ENCODE results near the gene MAML2. TPM values are rescaled to one million over a fixed set of nuclear protein-coding genes. Genes with fewer than 3 reads are reported as not detected.

The MAML2 gene
- total RNA-seq, 1 donor from 2014 or later, result 11.8 TPM

DNA sequence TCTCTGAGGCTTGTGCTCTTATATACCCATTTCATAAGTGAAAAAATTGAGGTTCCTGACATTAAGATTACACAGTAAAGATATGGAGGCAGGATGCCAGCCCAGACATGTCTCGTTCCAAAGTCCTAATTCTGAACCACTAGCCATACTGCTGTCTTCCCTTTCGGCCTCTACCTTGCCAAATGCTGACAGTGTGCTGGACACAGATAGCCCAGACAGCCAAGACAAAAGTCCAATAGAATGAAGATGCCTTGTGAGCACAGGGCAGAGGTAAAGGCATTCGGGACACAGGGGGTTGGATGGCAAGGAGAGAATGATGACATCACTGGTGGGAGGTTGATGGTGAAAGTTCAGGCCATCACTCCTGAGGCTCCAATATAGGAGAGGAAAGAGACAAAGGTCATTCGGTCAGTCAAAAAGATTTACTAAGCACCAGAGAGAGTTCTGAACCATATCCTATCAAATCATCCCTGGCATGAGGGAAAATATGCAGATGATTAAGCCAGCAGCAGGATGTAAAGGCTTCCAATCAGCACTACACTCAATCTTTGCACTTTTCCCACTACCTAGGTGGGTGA is 245.1 kb downstream of the MAML2 start:
- Mint-ChIP-seq H3K27ac (no peak overlapping the region), H3K27me3 (ENCODE audit: low read depth) (no peaks in the 10 kb centered on the region), H3K4me1 (ENCODE audit: low read depth) (peaks cover 6% of the 10 kb centered on the region)

DNA sequence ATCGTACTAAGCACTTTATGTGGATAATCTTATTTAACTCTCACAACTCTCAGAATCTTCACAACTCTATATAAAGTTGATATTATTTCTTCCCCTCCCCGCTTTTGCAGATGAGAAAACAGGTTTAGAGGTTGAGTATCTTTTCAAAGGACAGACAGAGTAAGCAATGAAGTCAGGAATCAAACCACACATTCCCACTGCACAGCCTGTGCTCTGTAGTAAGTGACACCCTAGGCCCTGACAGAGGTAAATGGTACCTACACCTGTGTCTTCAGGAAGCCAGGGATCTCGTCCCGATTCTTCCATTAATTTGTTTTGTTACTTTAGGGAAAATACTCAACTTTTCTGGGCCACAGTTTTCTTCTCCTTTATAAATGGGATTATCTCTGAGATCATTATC is 246.6 kb downstream of the MAML2 start:
- intact Hi-C loops (cut with micrococcal nuclease), result no loop called here
- H3K27ac Mint-ChIP-seq, result no peak overlapping the region
- no peak for DNase-seq (ENCODE audit: low spot score)
- H3K36me3 Mint-ChIP-seq (ENCODE audit: low read depth), result peaks cover 19% of the 10 kb centered on the region
- H3K4me1 Mint-ChIP-seq (ENCODE audit: low read depth), result peaks cover 13% of the 10 kb centered on the region
- no peak overlapping the region for H3K4me3 Mint-ChIP-seq (ENCODE audit: low read depth)
- H3K9me3 Mint-ChIP-seq, result no peaks in the 10 kb centered on the region
- no peaks in the 10 kb centered on the region for H3K27me3 Mint-ChIP-seq (ENCODE audit: low read depth)

More for the DNA sequence above, 245.1 kb downstream of the MAML2 start:
- no peak for DNase-seq (ENCODE audit: low spot score)
- Mint-ChIP-seq H3K9me3 (no peaks in the 10 kb centered on the region), H3K36me3 (ENCODE audit: low read depth) (peaks cover 10% of the 10 kb centered on the region), H3K4me3 (ENCODE audit: low read depth) (no peak overlapping the region)
- intact Hi-C loops (cut with micrococcal nuclease), result no loop called here

DNA sequence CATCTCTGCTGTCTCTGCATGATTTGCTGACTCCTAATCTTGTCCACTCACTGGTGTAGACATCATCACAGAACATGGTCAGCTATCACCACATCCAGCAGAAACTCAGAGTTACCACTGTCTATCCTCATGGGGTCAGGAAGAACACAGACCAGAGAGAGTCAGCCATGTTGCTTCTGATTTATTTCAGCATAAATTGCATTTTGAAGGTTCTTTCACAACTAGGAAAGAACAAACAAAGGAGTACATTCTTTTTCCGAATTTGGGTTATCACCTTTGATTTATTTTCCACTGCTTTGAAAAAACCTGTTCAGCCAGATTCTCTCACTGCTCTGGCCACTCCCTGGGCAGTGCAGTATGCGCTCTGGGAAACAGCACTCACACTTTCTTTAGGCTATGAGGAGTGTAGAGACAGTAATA is 247.1 kb downstream of the MAML2 start:
- no peaks in the 10 kb centered on the region for H3K27me3 Mint-ChIP-seq (ENCODE audit: low read depth)
- H3K4me3 Mint-ChIP-seq (ENCODE audit: low read depth), result no peak overlapping the region
- no peak overlapping the region for H3K27ac Mint-ChIP-seq
- H3K4me1 Mint-ChIP-seq (ENCODE audit: low read depth), result peaks cover 16% of the 10 kb centered on the region
- no peaks in the 10 kb centered on the region for H3K9me3 Mint-ChIP-seq
- DNase-seq (ENCODE audit: low spot score), result no peak
- H3K36me3 Mint-ChIP-seq (ENCODE audit: low read depth), result peaks cover 19% of the 10 kb centered on the region
- intact Hi-C loops (cut with micrococcal nuclease), result no loop called here

DNA sequence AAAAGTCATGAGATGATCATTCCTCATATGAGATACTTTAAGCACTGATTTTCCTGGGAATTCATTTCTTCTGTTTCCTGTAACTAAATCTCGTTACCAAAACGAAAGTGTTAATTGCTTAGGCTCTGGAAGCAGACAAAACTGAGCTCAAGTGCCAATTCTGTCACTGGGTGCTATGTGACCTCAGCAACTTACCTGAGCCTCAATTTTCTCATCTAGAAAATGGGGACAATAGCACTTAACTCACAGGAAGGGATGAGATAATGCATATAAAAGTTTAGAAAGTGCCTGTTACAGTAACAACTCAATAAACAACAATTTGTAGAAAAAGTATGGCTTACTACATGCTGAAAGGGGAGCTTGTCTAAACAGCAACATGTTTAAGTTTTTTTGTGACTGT is 248.8 kb downstream of the MAML2 start:
- Mint-ChIP-seq H3K4me1 (ENCODE audit: low read depth) (peaks cover 21% of the 10 kb centered on the region), H3K27ac (no peak overlapping the region), H3K27me3 (ENCODE audit: low read depth) (no peaks in the 10 kb centered on the region), H3K9me3 (no peaks in the 10 kb centered on the region), H3K36me3 (ENCODE audit: low read depth) (peaks cover 16% of the 10 kb centered on the region), H3K4me3 (ENCODE audit: low read depth) (no peak overlapping the region)
- DNase-seq (ENCODE audit: low spot score), result no peak
- intact Hi-C loops (cut with micrococcal nuclease), result no loop called here

DNA sequence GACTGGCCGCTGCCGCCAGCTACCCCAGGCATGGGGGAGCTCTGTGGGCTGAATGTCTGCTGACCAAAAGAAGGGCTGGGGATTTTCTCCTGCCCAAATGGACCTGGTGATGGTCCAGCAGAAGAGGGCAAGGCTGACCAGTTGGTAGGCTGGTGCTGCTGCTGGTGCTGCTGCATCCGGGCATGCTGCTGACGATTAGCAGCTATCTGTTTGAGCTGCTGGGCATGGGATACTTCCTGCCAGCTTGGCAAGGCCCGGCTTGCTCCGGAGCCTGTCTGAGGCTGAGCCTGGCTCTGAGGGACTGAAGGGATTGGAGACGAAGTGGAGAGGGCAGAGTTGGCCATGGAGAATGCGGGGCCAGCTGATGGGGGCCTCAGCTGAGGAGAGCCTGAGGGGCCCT is 250.5 kb downstream of the MAML2 start:
- H3K27ac Mint-ChIP-seq, result no peak overlapping the region
- H3K27me3 Mint-ChIP-seq (ENCODE audit: low read depth), result no peaks in the 10 kb centered on the region
- H3K4me3 Mint-ChIP-seq (ENCODE audit: low read depth), result no peak overlapping the region
- intact Hi-C loops (cut with micrococcal nuclease), result no loop called here
- H3K4me1 Mint-ChIP-seq (ENCODE audit: low read depth), result peaks cover 27% of the 10 kb centered on the region
- peaks cover 21% of the 10 kb centered on the region for H3K36me3 Mint-ChIP-seq (ENCODE audit: low read depth)
- H3K9me3 Mint-ChIP-seq, result no peaks in the 10 kb centered on the region
- no peak for DNase-seq (ENCODE audit: low spot score)

DNA sequence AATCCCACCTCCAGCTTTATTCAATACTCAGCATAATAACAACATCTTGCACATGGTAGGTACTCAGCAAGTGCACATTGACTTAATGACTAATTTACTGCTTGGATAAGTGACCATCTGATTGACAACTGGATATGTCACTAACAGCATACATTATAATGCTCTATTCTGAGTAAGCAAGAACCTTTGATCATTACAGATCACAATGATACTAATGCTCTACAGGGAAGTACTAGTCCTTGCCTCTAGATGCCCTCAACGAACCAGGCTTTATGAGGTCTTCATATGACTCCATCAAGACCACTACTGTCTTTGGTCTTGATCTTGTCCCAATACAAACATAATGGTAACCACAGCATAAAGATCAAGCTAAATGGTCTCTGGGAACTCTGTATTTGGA is 251.5 kb downstream of the MAML2 start:
- H3K27ac Mint-ChIP-seq, result no peak overlapping the region
- H3K4me3 Mint-ChIP-seq (ENCODE audit: low read depth), result no peak overlapping the region
- no peaks in the 10 kb centered on the region for H3K27me3 Mint-ChIP-seq (ENCODE audit: low read depth)
- H3K4me1 Mint-ChIP-seq (ENCODE audit: low read depth), result peaks cover 29% of the 10 kb centered on the region
- DNase-seq (ENCODE audit: low spot score), result no peak
- H3K9me3 Mint-ChIP-seq, result no peaks in the 10 kb centered on the region
- peaks cover 31% of the 10 kb centered on the region for H3K36me3 Mint-ChIP-seq (ENCODE audit: low read depth)
- intact Hi-C loops (cut with micrococcal nuclease), result no loop called here

DNA sequence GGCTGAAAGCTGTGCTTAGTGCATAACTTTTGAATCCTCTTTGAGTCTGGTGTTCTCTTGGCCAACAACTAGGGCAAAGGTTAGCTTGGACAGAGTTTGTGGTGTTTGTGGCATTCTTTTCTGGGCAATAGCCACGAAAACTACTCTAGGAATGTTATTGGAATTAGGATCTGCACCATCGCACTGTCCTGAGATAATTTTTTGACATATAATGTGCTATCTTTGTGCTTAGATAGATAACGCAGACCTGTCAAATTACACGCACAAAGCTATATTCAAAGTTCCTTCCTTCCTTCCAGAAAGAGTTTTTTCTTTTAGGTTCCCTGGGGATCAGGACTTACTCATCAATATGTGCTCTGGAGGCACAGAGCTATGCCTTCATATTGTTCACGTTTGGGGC is 252.3 kb downstream of the MAML2 start:
- intact Hi-C loops (cut with micrococcal nuclease), result no loop called here

DNA sequence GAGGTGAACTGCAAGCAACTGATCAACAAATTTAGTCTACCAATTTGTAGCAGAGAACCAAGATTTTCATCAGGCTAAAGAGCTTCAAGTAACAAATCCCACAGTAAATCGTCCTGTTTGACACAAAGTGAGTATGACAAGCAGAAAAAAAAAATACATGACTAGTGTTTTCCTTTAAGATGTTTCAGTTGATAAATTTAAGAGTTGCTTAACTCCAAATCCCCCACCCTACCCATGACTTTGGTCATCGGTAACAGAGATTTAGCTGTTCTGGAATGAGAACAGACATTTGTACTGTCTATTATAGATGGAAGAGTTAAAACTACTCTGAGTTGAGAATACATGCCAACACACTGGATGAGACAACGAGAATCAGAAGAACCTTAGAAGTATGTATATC is 254.1 kb downstream of the MAML2 start:
- peaks cover 44% of the 10 kb centered on the region for H3K4me1 Mint-ChIP-seq (ENCODE audit: low read depth)
- intact Hi-C loops (cut with micrococcal nuclease), result no loop called here
- H3K27me3 Mint-ChIP-seq (ENCODE audit: low read depth), result no peaks in the 10 kb centered on the region
- DNase-seq (ENCODE audit: low spot score), result no peak
- H3K9me3 Mint-ChIP-seq, result no peaks in the 10 kb centered on the region
- no peak overlapping the region for H3K4me3 Mint-ChIP-seq (ENCODE audit: low read depth)
- H3K36me3 Mint-ChIP-seq (ENCODE audit: low read depth), result peaks cover 35% of the 10 kb centered on the region
- H3K27ac Mint-ChIP-seq, result peak overlapping the region; percentile 18

More for the DNA sequence above, 252.3 kb downstream of the MAML2 start:
- Mint-ChIP-seq H3K27ac (no peak overlapping the region), H3K4me1 (ENCODE audit: low read depth) (peaks cover 29% of the 10 kb centered on the region), H3K27me3 (ENCODE audit: low read depth) (no peaks in the 10 kb centered on the region), H3K9me3 (no peaks in the 10 kb centered on the region), H3K36me3 (ENCODE audit: low read depth) (peaks cover 31% of the 10 kb centered on the region), H3K4me3 (ENCODE audit: low read depth) (no peak overlapping the region)
- no peak for DNase-seq (ENCODE audit: low spot score)

DNA sequence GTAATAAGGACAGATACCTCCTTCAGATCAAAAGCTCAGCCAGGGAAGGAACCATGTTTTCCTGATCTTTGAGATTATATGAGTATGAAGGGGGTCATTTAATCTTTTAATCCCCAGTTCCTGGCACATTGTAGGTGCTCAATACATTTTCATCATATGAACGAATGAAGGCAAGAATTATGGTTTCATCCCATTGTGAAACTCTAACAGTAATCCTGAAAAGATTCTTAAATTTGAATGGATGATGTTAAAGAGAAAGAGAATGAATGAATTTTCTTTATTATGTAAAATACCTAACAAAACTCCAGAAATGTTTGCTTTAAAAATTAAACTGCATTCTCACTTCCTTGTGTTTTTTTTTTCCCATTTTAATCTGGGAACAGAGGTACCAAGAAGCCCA is 256.9 kb downstream of the MAML2 start:
- no peak overlapping the region for H3K4me3 Mint-ChIP-seq (ENCODE audit: low read depth)
- H3K4me1 Mint-ChIP-seq (ENCODE audit: low read depth), result peaks cover 33% of the 10 kb centered on the region
- intact Hi-C loops (cut with micrococcal nuclease), result no loop called here
- H3K36me3 Mint-ChIP-seq (ENCODE audit: low read depth), result peaks cover 19% of the 10 kb centered on the region
- no peaks in the 10 kb centered on the region for H3K9me3 Mint-ChIP-seq
- H3K27me3 Mint-ChIP-seq (ENCODE audit: low read depth), result no peaks in the 10 kb centered on the region
- no peak for DNase-seq (ENCODE audit: low spot score)
- H3K27ac Mint-ChIP-seq, result no peak overlapping the region

DNA sequence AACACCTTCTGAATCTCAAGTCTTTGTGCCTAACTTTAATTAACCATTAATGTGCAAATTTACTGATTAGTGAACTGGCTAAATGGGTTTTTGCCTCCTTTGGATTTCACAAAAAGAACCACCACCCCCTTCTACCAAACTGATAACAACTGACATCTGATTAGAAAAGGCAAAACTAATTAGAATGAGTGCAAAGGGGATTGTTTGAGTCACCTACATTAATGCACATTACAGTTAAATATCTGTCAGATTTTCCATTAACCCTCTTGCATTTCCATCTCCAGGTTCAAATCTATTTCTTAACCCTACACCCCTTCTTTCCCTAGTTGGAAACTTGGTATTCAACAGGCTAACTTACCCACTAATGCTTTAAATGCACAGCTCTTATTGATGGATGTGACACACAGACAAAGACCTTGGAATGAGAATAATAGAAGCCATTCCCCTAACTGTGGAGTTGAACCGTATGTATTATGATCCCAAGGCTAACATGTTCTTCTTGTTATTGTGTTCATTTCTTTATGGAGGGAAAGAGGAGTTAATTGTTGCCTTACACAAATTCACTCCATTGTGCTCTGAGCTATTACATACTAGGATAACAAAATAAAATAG is 257.6 kb downstream of the MAML2 start:
- intact Hi-C loops (cut with micrococcal nuclease), result no loop called here
- Mint-ChIP-seq H3K4me3 (ENCODE audit: low read depth) (no peak overlapping the region), H3K27me3 (ENCODE audit: low read depth) (no peaks in the 10 kb centered on the region)

DNA sequence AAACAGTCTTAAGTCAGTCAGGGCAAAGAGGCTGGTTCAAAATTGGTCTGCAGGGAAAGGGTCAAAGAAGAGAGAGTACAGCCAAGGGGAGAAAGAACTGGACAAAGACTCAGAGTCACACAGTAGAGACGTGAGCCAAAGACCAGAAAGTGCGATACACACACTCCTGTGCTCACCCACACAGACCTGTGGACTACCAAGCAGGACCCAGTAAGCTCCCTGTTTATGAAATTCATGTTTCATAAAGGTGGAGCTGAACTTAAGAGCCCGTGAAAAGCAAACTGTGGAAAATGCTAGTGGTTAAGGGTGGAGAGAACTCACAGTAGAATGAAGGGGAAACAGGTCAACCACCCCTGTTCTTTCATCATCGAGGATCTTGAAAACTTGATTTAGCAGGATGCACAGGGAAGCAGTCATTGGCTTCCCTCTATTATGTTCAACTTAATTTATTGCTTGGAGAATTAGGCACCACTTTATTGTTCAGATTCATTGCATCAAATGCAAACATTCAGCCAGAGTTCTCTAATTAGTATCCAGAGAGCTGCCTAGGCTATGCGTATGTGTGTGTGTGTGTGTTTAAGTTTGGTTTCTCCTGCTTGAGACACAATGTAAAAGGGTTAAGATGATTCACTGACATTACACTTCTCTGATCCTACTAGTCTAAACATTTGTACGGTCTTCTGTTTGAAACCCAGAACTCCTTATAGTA is 258.2 kb downstream of the MAML2 start:
- Mint-ChIP-seq H3K27ac (peak overlapping the region; percentile 87), H3K9me3 (no peaks in the 10 kb centered on the region), H3K27me3 (ENCODE audit: low read depth) (no peaks in the 10 kb centered on the region), H3K4me1 (ENCODE audit: low read depth) (peaks cover 40% of the 10 kb centered on the region), H3K4me3 (ENCODE audit: low read depth) (no peak overlapping the region), H3K36me3 (ENCODE audit: low read depth) (peaks cover 22% of the 10 kb centered on the region)
- no peak for DNase-seq (ENCODE audit: low spot score)
- intact Hi-C loops (cut with micrococcal nuclease), result no loop called here

More for the DNA sequence above, 257.6 kb downstream of the MAML2 start:
- Mint-ChIP-seq H3K27ac (peak overlapping the region; percentile 87), H3K36me3 (ENCODE audit: low read depth) (peaks cover 19% of the 10 kb centered on the region), H3K9me3 (no peaks in the 10 kb centered on the region), H3K4me1 (ENCODE audit: low read depth) (peaks cover 36% of the 10 kb centered on the region)
- no peak for DNase-seq (ENCODE audit: low spot score)

DNA sequence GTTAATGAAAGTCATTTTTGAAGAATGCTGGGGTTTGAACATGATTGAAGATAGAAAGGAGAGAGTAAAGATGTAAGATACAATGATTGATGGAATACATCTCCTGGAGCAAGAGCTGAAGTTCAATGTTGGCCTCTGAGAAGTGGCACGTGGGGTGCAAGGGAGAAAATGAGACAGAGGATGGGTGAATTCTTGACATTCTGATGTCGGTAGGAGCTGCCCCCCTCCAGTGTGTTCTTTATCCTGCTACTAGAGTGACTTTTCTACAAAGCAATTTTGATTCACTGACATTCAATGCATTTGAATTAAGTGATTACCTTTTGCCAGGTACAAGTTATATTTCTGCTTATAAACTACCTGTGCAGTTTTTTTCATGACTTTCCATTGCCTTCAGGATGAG is 260.1 kb downstream of the MAML2 start:
- no peak overlapping the region for H3K27ac Mint-ChIP-seq
- H3K27me3 Mint-ChIP-seq (ENCODE audit: low read depth), result no peaks in the 10 kb centered on the region
- peaks cover 30% of the 10 kb centered on the region for H3K36me3 Mint-ChIP-seq (ENCODE audit: low read depth)
- DNase-seq (ENCODE audit: low spot score), result no peak
- no peaks in the 10 kb centered on the region for H3K9me3 Mint-ChIP-seq
- intact Hi-C loops (cut with micrococcal nuclease), result no loop called here
- H3K4me3 Mint-ChIP-seq (ENCODE audit: low read depth), result no peak overlapping the region
- peaks cover 43% of the 10 kb centered on the region for H3K4me1 Mint-ChIP-seq (ENCODE audit: low read depth)

Data from activated T-helper 2 cell treated with anti-CD3 and anti-CD28 coated beads, Interferon-gamma antibody, Interleukin-2, Interleukin-4, amounts not matched to agents 10 μg/mL and 5 μg/mL and 100 μg/mL, durations not matched to agents 14 hours and 24 hours and 36 hours (primary cell).